HepG2 (cell line): ENCODE results near the gene APOBEC3H. TPM values are rescaled to one million over a fixed set of nuclear protein-coding genes. Genes with fewer than 3 reads are reported as not detected.
A peak's percentile ranks its signal among the peaks of the same experiment; 100 is the strongest.

Source experiments
- FOXP1 ChIP-seq, 2 experiments: fragments of 450-650 bp in 1 of 2; IDR thresholded peaks; 2 replicates each; pipeline ENCODE4 v1.6.1; 2017 to 2018; ENCODE audit warnings: antibody characterized with exemption in 1 of 2
- ISL2 ChIP-seq: sonication (generic); formaldehyde crosslinking; IDR thresholded peaks from 2 replicates; pipeline ENCODE4 v1.5.0; 2020; ENCODE audit warnings: missing genetic modification reagents
- KMT2B ChIP-seq: IDR thresholded peaks from 2 replicates; pipeline ENCODE4 v1.6.1; 2016; ENCODE audit warnings: missing genetic modification reagents, missing compliant biosample characterization
- THAP11 ChIP-seq: IDR thresholded peaks from 2 replicates; pipeline ENCODE4 v1.6.1; 2016; ENCODE audit warnings: missing biosample characterization, missing genetic modification reagents
- TOPORS ChIP-seq: sonication (generic); formaldehyde crosslinking; IDR thresholded peaks from 2 replicates; pipeline ENCODE4 v1.8.0; 2023; ENCODE audit warnings: mild to moderate bottlenecking, missing genetic modification reagents
- ZNF350 ChIP-seq: sonication (generic); formaldehyde crosslinking; IDR thresholded peaks from 2 replicates; pipeline ENCODE4 v1.4.0; 2020; ENCODE audit warnings: mild to moderate bottlenecking, low read depth, missing genetic modification reagents, borderline replicate concordance
- ZNF558 ChIP-seq: sonication (generic); formaldehyde crosslinking; IDR thresholded peaks from 2 replicates; pipeline ENCODE4 v1.9.0; 2022; ENCODE audit warnings: mild to moderate bottlenecking, missing genetic modification reagents, borderline replicate concordance
- ZNF598 ChIP-seq: sonication (generic); formaldehyde crosslinking; IDR thresholded peaks from 2 replicates; pipeline ENCODE4 v1.5.1; 2020; ENCODE audit warnings: mild to moderate bottlenecking, missing genetic modification reagents, borderline replicate concordance
- polyA plus RNA-seq, 8 experiments: library from polyadenylated mRNA; depleted of rRNA in 3 of 8; stranded (reverse) in 7 of 8; unstranded in 1 of 8; fragments of >200 nt; fragmentation: Illumina TruSeq in 4 of 8; extraction: Trizol in 4 of 8; gene quantifications; 2 replicates each; pipeline versions ENCODE4 v1.2.1 to v1.2.3, GENCODE V29; 2011 to 2016; ENCODE audit warnings: low read depth in 4 of 8, missing spikeins in 1 of 8, mixed read lengths in 1 of 8; ENCODE audit not compliant: insufficient read depth in 1 of 8
- total RNA-seq, 5 experiments: library from RNA; depleted of rRNA; stranded (reverse); fragments of >200 nt; fragmentation: Illumina TruSeq; extraction: Trizol; gene quantifications; 2 replicates each; pipeline ENCODE4 v1.2.3, GENCODE V29; 2016; ENCODE audit warnings: low read depth in 1 of 5
- TF ChIP-seq, protein P1 (sequence below): sonication (generic); formaldehyde crosslinking; IDR thresholded peaks from 2 replicates; pipeline ENCODE4 v1.4.0; 2020; ENCODE audit warnings: mild to moderate bottlenecking, missing genetic modification reagents
- TF ChIP-seq, protein P2 (sequence below): sonication (generic); formaldehyde crosslinking; IDR thresholded peaks from 2 replicates; pipeline ENCODE4 v1.5.0; 2020; ENCODE audit warnings: mild to moderate bottlenecking, missing genetic modification reagents, moderate library complexity
- TF ChIP-seq, protein P3 (sequence below): sonication (generic); formaldehyde crosslinking; IDR thresholded peaks from 2 replicates; pipeline ENCODE4 v1.5.1; 2020; ENCODE audit warnings: missing genetic modification reagents, mild to moderate bottlenecking, borderline replicate concordance
- TF ChIP-seq, protein P4 (sequence below): sonication (generic); formaldehyde crosslinking; IDR thresholded peaks from 2 replicates; pipeline ENCODE4 v1.5.1; 2020; ENCODE audit warnings: mild to moderate bottlenecking, missing genetic modification reagents, moderate library complexity
- TF ChIP-seq, protein P5 (sequence below): sonication (generic); formaldehyde crosslinking; IDR thresholded peaks from one replicate; pipeline ENCODE4 v1.5.1; 2020; ENCODE audit warnings: mild to moderate bottlenecking, missing genetic modification reagents; ENCODE audit errors: not compliant biosample characterization

APOBEC3H gene
- total and polyA plus RNA-seq, 2 of the 13 experiments (the other 11 are each of a cell fraction or from before 2014, with no cell fraction given) = 0.18 to 0.31 TPM

DNA sequence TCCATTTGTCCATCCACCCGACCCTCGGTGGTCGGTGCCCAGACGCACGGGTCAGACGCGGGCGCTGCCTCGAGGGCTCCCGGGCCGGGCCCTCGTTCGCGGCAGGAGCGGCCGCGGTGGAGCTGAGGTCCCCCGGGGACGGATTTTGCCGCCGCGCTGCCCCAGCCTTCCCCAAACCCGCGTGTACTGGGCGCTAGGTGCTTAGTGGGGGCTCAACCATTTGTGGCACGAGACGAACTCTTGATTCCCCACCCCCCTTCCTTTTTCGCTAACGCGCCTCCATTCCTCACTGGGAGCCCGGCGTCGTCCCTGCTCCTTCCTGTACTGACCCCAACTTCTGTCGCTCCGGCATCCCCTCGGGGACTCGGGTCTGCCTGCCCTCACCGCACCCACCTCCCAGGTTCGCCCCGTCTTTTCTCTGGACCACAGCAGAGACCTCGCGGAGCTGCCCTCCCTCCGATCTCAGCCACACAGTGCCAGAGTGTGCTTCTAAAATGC is 56.2 kb downstream of the APOBEC3H start (continued):
- TF ChIP-seq ZNF598 (0 out of 2 replicates have a peak, but pooled peaks have one; percentile 1), ZNF558 (CRISPR knock-in tag) (no peak), THAP11 (CRISPR knock-in tag) (no peak), FOXP1 (IDR thresholded peaks at IDR 0.05) (no peak), FOXP1 (CRISPR knock-in tag; IDR thresholded peaks at IDR 0.05) (no peak), KMT2B (CRISPR knock-in tag) (no peak), ISL2 (CRISPR knock-in tag) (no peak), ZNF350 (CRISPR knock-in tag) (peak; percentile 24; the same call in 1 of the 2 replicates), TOPORS (CRISPR knock-in tag) (no peak)
- TF ChIP-seq, protein P1, sequence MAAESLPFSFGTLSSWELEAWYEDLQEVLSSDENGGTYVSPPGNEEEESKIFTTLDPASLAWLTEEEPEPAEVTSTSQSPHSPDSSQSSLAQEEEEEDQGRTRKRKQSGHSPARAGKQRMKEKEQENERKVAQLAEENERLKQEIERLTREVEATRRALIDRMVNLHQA (CRISPR knock-in tag) = no peak
- TF ChIP-seq, protein P2, sequence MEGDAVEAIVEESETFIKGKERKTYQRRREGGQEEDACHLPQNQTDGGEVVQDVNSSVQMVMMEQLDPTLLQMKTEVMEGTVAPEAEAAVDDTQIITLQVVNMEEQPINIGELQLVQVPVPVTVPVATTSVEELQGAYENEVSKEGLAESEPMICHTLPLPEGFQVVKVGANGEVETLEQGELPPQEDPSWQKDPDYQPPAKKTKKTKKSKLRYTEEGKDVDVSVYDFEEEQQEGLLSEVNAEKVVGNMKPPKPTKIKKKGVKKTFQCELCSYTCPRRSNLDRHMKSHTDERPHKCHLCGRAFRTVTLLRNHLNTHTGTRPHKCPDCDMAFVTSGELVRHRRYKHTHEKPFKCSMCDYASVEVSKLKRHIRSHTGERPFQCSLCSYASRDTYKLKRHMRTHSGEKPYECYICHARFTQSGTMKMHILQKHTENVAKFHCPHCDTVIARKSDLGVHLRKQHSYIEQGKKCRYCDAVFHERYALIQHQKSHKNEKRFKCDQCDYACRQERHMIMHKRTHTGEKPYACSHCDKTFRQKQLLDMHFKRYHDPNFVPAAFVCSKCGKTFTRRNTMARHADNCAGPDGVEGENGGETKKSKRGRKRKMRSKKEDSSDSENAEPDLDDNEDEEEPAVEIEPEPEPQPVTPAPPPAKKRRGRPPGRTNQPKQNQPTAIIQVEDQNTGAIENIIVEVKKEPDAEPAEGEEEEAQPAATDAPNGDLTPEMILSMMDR (CRISPR knock-in tag) = no peak
- TF ChIP-seq, protein P3, sequence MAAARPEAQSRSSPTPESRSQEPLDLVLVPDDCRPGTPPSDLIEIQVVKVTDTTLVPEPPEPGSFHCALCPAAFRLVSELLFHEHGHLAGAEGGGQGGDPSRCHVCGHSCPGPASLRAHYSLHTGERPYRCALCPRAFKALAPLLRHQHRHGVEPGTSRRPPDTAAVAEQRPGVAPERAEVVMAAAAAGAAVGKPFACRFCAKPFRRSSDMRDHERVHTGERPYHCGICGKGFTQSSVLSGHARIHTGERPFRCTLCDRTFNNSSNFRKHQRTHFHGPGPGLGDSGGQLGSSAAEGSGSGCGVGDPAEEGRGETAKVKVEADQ (CRISPR knock-in tag) = no peak
- TF ChIP-seq, protein P4, sequence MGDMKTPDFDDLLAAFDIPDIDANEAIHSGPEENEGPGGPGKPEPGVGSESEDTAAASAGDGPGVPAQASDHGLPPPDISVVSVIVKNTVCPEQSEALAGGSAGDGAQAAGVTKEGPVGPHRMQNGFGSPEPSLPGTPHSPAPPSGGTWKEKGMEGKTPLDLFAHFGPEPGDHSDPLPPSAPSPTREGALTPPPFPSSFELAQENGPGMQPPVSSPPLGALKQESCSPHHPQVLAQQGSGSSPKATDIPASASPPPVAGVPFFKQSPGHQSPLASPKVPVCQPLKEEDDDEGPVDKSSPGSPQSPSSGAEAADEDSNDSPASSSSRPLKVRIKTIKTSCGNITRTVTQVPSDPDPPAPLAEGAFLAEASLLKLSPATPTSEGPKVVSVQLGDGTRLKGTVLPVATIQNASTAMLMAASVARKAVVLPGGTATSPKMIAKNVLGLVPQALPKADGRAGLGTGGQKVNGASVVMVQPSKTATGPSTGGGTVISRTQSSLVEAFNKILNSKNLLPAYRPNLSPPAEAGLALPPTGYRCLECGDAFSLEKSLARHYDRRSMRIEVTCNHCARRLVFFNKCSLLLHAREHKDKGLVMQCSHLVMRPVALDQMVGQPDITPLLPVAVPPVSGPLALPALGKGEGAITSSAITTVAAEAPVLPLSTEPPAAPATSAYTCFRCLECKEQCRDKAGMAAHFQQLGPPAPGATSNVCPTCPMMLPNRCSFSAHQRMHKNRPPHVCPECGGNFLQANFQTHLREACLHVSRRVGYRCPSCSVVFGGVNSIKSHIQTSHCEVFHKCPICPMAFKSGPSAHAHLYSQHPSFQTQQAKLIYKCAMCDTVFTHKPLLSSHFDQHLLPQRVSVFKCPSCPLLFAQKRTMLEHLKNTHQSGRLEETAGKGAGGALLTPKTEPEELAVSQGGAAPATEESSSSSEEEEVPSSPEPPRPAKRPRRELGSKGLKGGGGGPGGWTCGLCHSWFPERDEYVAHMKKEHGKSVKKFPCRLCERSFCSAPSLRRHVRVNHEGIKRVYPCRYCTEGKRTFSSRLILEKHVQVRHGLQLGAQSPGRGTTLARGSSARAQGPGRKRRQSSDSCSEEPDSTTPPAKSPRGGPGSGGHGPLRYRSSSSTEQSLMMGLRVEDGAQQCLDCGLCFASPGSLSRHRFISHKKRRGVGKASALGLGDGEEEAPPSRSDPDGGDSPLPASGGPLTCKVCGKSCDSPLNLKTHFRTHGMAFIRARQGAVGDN (CRISPR knock-in tag) = peak; percentile 55; the same call in 1 of the 2 replicates
- TF ChIP-seq, protein P5, sequence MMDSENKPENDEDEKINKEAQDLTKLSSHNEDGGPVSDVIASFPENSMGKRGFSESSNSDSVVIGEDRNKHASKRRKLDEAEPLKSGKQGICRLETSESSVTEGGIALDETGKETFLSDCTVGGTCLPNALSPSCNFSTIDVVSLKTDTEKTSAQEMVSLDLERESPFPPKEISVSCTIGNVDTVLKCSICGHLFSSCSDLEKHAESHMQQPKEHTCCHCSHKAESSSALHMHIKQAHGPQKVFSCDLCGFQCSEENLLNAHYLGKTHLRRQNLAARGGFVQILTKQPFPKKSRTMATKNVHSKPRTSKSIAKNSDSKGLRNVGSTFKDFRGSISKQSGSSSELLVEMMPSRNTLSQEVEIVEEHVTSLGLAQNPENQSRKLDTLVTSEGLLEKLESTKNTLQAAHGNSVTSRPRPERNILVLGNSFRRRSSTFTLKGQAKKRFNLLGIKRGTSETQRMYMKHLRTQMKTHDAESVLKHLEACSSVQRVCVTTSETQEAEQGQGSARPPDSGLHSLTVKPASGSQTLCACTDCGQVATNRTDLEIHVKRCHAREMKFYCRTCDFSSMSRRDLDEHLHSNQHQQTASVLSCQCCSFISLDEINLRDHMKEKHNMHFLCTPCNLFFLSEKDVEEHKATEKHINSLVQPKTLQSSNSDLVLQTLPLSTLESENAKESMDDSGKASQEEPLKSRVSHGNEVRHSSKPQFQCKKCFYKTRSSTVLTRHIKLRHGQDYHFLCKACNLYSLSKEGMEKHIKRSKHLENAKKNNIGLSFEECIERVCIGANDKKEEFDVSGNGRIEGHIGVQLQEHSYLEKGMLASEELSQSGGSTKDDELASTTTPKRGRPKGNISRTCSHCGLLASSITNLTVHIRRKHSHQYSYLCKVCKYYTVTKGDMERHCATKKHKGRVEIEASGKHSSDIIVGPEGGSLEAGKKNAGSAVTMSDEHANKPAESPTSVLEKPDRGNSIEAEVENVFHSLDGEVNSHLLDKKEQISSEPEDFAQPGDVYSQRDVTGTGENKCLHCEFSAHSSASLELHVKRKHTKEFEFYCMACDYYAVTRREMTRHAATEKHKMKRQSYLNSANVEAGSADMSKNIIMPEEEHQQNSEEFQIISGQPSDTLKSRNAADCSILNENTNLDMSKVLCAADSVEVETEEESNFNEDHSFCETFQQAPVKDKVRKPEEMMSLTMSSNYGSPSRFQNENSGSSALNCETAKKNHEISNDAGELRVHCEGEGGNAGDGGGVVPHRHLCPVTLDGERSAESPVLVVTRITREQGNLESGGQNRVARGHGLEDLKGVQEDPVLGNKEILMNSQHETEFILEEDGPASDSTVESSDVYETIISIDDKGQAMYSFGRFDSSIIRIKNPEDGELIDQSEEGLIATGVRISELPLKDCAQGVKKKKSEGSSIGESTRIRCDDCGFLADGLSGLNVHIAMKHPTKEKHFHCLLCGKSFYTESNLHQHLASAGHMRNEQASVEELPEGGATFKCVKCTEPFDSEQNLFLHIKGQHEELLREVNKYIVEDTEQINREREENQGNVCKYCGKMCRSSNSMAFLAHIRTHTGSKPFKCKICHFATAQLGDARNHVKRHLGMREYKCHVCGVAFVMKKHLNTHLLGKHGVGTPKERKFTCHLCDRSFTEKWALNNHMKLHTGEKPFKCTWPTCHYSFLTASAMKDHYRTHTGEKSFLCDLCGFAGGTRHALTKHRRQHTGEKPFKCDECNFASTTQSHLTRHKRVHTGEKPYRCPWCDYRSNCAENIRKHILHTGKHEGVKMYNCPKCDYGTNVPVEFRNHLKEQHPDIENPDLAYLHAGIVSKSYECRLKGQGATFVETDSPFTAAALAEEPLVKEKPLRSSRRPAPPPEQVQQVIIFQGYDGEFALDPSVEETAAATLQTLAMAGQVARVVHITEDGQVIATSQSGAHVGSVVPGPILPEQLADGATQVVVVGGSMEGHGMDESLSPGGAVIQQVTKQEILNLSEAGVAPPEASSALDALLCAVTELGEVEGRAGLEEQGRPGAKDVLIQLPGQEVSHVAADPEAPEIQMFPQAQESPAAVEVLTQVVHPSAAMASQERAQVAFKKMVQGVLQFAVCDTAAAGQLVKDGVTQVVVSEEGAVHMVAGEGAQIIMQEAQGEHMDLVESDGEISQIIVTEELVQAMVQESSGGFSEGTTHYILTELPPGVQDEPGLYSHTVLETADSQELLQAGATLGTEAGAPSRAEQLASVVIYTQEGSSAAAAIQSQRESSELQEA = no peak
